Esophagus squamous epithelium (tissue), 5 donors: Measurements from ENCODE around the gene SNN. TPM values are rescaled to one million over a fixed set of nuclear protein-coding genes. Genes with fewer than 3 reads are reported as not detected.

ENCODE experiments used
- DNase-seq: peaks from one replicate; lab custom pipeline; 2025; lab: John Stamatoyannopoulos, UW
- H3K27ac ChIP-seq, 4 donors: fragments of 200-600 bp; sonication (generic); one replicate each; pipeline ENCODE4 v1.5.1; 2016 to 2019; ENCODE audit warnings: mild to moderate bottlenecking in 1 of 4
- H3K27me3 ChIP-seq, 4 donors: fragments of 200-600 bp; sonication (generic); 1 replicate in 3 of 4; 2 replicates in 1 of 4; pipeline versions ENCODE4 v1.5.1 to v1.6.0; 2017 to 2021; ENCODE audit warnings: antibody characterized with exemption in 1 of 4
- H3K36me3 ChIP-seq, 3 donors: fragments of 200-600 bp; sonication (generic); one replicate each; pipeline ENCODE4 v1.5.1; 2016 to 2019
- H3K4me1 ChIP-seq, 3 donors: fragments of 200-600 bp; sonication (generic); one replicate each; pipeline ENCODE4 v1.5.1; 2017 to 2019
- H3K4me3 ChIP-seq, 4 donors: fragments of 200-600 bp; sonication (generic); 1 replicate in 3 of 4; 2 replicates in 1 of 4; pipeline ENCODE4 v1.5.1; 2016 to 2019; ENCODE audit warnings: mild to moderate bottlenecking in 2 of 4, moderate library complexity in 1 of 4
- H3K9me3 ChIP-seq, 3 donors: fragments of 200-600 bp; sonication (generic); one replicate each; pipeline ENCODE4 v1.5.1; 2016 to 2019
- CTCF ChIP-seq, 6 experiments: fragments of 450-650 bp in 4 of 6; fragments of 200-600 bp in 2 of 6; sonication (generic) in 2 of 6; IDR thresholded peaks; one replicate each; pipeline ENCODE4 v1.5.1; 2016 to 2019; ENCODE audit warnings: antibody characterized with exemption in 6 of 6, mild to moderate bottlenecking in 4 of 6, moderate library complexity in 4 of 6
- POLR2A ChIP-seq, 4 donors: fragments of 450-650 bp; IDR thresholded peaks; one replicate each; pipeline ENCODE4 v1.6.1; 2017; ENCODE audit warnings: antibody characterized with exemption in 4 of 4, mild to moderate bottlenecking in 4 of 4, moderate library complexity in 3 of 4
- WGBS, 2 donors: methylation state at CpG; one replicate each; pipeline ENCODE4 v1.1.5; 2018; 5-methylcytosine and 5-hydroxymethylcytosine counted together
- intact Hi-C: fragments of 100-400 bp; cut with DNase I; formaldehyde crosslinking; loops from one replicate; pipeline ENCODE4 v1.15.0; 2022
- total RNA-seq, 4 donors: library from RNA; depleted of rRNA; stranded (reverse); fragments of >200 nt; gene quantifications; one replicate each; pipeline ENCODE4 v1.1.0, GENCODE V29; 2016
- donor health status: DM: yes; HTN: yes; CAD: no.

Gene SNN
- total RNA-seq, 4 donors from 2014 or later, result 13.7 to 22.9 (median 17.0) TPM

- no peak for TF ChIP-seq POLR2A (IDR thresholded peaks at IDR 0.05)
- Histone ChIP-seq H3K36me3 (peaks cover 6 to 94% (median 7%) of the 10 kb centered on the region in 3 donors), H3K4me1 (peaks cover 0 to 23% (median 0%) of the 10 kb centered on the region in 3 donors), H3K27ac (no peak overlapping the region), H3K9me3 (no peaks in the 10 kb centered on the region), H3K4me3 (no peak overlapping the region), H3K27me3 (no peaks in the 10 kb centered on the region)
- intact Hi-C loops, result loop anchor here (5.0 to 10.0 kb wide), 3 partner anchors 73 to 753 kb away; no protein-coding TSS in a partner anchor
- 63 to 77% methylated on average over 5 of the region's 5 CpGs for WGBS, 2 donors
- no peak for DNase-seq
These were observed 49.6 kb downstream of the SNN start for GRCh38 chr16:11717811-11718210.

- H3K9me3 ChIP-seq, result no peaks in the 10 kb centered on the region
- H3K27me3 ChIP-seq, result no peaks in the 10 kb centered on the region
- peaks cover 6 to 94% (median 7%) of the 10 kb centered on the region in 3 donors for H3K36me3 ChIP-seq
- TF ChIP-seq CTCF (IDR thresholded peaks at IDR 0.05) (no peak), POLR2A (IDR thresholded peaks at IDR 0.05) (no peak)
- peaks cover 0 to 23% (median 0%) of the 10 kb centered on the region in 3 donors for H3K4me1 ChIP-seq
- intact Hi-C loops, result loop anchor here (5.0 to 10.0 kb wide), 3 partner anchors 74 to 754 kb away; no protein-coding TSS in a partner anchor
- H3K27ac ChIP-seq, result no peak overlapping the region
- no peak for DNase-seq
- no peak overlapping the region for H3K4me3 ChIP-seq
These were observed 50.9 kb downstream of the SNN start for GRCh38 chr16:11719171-11719570.

GRCh38 chr16:11719762-11720161, 51.5 kb downstream of the SNN start:
- Histone ChIP-seq H3K27ac (no peak overlapping the region), H3K27me3 (no peaks in the 10 kb centered on the region), H3K4me3 (no peak overlapping the region), H3K4me1 (peaks cover 0 to 18% (median 0%) of the 10 kb centered on the region in 3 donors), H3K9me3 (no peaks in the 10 kb centered on the region), H3K36me3 (peaks cover 6 to 94% (median 7%) of the 10 kb centered on the region in 3 donors)
- WGBS, 2 donors, result 86 to 92% methylated on average over 4 of the region's 4 CpGs
- TF ChIP-seq POLR2A (IDR thresholded peaks at IDR 0.05), result no peak
- TF ChIP-seq CTCF (IDR thresholded peaks at IDR 0.05), result no peak
- no peak for DNase-seq
- intact Hi-C loops, result loop anchor here (5.0 to 10.0 kb wide), 3 partner anchors 75 to 755 kb away; no protein-coding TSS in a partner anchor

GRCh38 chr16:11721781-11722467, 53.7 kb downstream of the SNN start:
- WGBS, 2 donors, result 83 to 90% methylated on average over 4 of the region's 4 CpGs
- TF ChIP-seq POLR2A (IDR thresholded peaks at IDR 0.05) (no peak), CTCF (IDR thresholded peaks at IDR 0.05) (no peak)
- Histone ChIP-seq H3K4me3 (no peak overlapping the region), H3K27me3 (no peaks in the 10 kb centered on the region), H3K27ac (no peak overlapping the region), H3K4me1 (peaks cover 0 to 7% (median 0%) of the 10 kb centered on the region in 3 donors), H3K36me3 (peaks cover 6 to 100% (median 13%) of the 10 kb centered on the region in 3 donors), H3K9me3 (no peaks in the 10 kb centered on the region)
- no peak for DNase-seq
- intact Hi-C loops, result no loop called here

- Histone ChIP-seq H3K4me3 (no peak overlapping the region), H3K27ac (no peak overlapping the region), H3K9me3 (no peaks in the 10 kb centered on the region), H3K27me3 (no peaks in the 10 kb centered on the region), H3K4me1 (peaks cover 0 to 7% (median 0%) of the 10 kb centered on the region in 3 donors), H3K36me3 (peaks cover 6 to 99% (median 13%) of the 10 kb centered on the region in 3 donors)
- DNase-seq, result no peak
- 67 to 84% methylated on average over 3 of the region's 3 CpGs for WGBS, 2 donors
- intact Hi-C loops, result no loop called here
- TF ChIP-seq CTCF (IDR thresholded peaks at IDR 0.05), result no peak
- no peak for TF ChIP-seq POLR2A (IDR thresholded peaks at IDR 0.05)
These were observed 54.2 kb downstream of the SNN start for GRCh38 chr16:11722468-11722808.
